ENCODE measurements around the gene ATP8B4.

DNA sequence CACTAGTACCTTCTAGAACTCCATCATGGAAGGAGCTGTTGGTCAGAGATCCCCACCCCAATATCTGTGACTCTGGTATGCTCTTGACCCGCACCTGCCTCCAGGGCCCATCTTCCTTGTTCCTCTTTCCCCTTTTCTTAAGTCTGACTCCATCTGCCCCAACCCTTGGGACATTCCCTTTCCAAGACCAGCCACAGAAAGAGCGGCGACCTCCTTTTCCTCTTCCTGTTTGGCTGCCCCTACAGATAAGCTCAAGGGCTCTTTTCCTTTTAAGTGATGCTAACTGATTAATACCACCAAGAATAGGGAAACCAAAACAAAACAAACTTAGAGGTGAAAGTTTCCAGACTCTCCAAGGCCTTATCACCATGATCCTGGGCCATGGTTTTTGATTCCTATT lies 21.9 kb upstream of the ATP8B4 start:
- TF ChIP-seq POLR2A (IDR thresholded peaks at IDR 0.05) = no peak
- TF ChIP-seq EP300 (IDR thresholded peaks at IDR 0.05) = no peak
- TF ChIP-seq POLR2AphosphoS5 (IDR thresholded peaks at IDR 0.05) = no peak
